HG02642 (cell line): Measurements from ENCODE around the gene CCDC102A.
"Not testable (repeated sequence)": the region's sequence is repeated elsewhere in the genome, so short reads cannot be mapped to it uniquely, and the experiment has no call there.

ENCODE experiments used
- ATAC-seq: cut with Tn5 transposase; IDR thresholded peaks from one replicate; pipeline ENCODE4 v1.9.1; 2021; ENCODE audit warnings: mild to moderate bottlenecking; ENCODE audit not compliant: unreplicated experiment, poor library complexity

CCDC102A gene

DNA sequence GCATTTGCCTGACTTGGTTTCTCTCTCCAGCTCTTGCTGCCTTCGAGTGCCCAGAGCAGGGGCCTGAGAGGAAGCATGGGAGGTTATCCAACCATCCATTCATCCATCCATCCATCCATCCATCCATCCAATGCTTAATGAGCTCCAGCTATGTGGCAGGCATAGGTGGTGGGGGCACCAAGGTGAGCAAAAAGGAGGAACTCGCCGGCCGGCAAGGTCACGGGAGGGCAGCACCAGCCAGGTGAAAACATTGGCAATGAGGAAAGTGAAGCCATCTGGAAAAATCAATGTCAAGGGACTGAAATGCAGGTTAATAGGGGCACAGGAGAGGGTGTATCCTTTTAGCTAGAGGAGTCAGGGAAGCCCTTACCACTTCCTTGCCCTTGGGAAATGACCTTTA is 31.9 kb downstream of the CCDC102A start:
- no peak for ATAC-seq

DNA sequence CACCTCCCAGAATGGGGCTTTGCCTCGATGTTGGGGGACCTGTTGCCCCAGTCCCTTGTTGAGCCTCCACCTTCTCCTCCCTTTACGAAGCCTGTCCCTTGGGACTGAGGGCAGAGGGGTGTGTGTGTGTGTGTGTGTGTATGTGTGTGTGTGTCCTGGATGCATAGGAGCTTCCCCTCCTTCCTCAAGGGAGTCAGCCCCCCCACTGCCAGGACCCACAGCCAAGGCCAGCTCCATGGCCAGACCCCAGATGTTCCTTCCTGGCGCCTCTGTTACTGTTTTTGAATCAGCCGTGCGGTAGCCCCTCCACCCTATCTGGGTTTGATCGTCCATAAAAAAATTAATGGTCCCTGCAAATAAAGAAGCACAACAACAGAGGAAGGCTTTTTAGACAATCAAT is 32.4 kb downstream of the CCDC102A start:
- no peak for ATAC-seq

DNA sequence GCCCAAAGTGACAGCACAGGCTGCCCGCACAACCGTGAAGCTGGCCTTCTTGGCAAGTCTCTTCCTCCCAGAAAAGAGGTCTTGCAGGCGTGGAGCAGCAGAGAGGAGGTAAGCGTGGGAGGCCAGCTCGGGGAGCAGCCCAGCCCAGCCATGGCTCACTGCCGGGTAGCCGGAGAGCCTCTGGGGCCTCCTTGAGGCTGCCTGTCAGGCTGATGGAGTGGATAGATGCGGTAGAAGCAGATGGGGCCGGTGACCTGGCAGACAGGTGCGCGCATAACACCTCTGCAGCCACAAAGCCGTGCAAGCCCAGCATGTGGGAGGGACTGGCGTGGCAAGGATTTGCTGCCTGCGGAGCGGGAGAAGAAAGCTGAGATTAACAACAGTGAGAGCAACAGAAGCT is 33.0 kb downstream of the CCDC102A start:
- no peak for ATAC-seq

DNA sequence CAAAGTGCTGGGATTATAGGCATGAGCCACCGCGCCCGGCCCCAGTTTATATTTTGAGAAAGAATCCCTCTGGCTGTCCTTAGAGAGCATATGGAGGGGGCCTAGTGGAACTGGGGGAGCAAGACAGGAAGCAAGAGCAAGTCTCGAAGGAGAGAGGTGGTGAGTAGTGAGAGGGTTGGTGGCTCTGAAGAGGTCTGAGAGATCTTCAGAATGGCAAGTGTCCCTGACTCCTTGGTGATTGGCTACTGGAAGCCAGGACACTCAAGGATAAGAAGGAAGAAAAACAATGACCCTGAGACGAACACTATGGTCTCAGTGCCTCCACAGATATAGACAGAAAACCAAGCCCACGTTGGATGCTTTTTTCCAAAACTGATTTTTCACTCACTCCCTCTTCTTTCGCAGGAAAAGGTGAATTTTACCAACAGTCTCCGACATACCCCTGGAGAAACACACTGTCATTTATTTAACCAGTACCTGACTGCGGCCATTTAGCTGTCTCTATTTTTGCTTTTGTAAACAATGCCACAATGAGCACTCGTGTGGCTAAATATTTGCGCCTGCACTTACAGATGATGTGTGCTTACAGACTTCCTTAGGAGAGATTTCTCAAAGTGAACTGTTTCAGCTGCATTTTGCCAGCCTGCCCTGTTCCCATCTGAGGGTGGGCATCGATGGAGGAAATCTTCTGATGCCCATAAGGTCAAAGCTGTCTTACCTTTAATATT is 34.2 kb downstream of the CCDC102A start:
- ATAC-seq, result no peak

DNA sequence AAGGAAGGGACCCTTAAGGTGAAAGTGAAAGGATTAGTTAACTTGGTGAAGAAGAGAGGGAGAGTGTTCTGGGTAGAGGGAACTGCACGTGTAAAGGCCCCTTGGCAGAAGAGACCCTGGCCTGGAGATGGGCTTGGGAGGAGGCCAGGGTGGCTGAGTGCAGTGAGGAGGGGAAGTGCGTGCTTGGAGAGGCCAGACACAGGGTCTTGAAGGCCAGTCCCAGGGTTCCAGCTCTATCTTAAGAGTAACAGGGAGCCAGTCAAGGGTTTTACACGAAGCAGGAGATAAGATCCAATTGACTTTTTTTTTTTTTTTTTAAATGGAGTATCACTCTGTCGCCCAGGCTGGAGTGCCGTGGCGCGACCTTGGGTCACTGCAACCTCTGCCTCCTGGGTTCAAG is 34.9 kb downstream of the CCDC102A start:
- no peak for ATAC-seq

DNA sequence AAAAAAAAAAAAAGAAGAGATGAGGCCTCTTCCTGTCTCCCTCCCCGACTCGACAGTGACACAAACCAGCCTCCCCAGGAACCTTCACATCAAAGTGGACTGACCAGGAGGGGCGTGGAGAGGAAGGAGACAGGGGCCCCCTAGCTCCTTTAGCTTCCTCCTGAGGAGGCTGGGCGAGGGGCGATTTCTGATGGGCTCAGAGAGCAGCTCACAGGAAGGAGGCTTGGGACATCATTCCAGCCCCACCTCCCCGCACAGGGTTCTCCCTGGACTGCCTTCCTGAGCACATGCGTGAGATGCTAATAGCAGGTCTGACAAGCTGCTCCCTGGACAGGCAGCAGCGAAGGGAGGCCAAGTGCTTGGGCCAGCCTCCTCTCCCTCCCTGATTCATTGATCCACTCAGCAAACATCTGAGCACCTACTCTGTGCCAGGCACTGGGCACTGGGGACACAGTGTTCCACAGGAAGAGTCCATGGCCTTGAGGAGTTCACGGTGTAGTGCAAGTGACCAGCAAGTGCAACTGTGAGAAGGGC is 35.7 kb downstream of the CCDC102A start:
- no peak for ATAC-seq

DNA sequence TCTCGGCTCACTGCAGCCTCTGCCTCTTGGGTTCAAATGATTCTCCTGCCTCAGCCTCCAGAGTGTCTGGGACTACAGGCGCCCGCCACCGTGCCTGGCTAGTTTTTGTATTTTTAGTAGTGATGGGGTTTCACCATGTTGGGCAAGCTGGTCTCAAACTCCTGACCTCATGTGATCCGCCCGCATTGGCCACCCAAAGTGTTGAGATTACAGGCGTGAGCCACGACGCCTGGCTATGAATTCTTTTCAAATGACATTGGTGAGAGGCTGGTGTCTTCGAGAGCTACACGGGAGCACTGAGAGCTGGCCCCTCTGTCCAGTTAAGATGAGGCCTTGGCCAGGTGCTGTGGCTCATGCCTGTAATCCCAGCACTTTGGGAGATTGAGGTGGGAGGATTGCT is 36.4 kb downstream of the CCDC102A start:
- not testable (repeated sequence) for ATAC-seq

DNA sequence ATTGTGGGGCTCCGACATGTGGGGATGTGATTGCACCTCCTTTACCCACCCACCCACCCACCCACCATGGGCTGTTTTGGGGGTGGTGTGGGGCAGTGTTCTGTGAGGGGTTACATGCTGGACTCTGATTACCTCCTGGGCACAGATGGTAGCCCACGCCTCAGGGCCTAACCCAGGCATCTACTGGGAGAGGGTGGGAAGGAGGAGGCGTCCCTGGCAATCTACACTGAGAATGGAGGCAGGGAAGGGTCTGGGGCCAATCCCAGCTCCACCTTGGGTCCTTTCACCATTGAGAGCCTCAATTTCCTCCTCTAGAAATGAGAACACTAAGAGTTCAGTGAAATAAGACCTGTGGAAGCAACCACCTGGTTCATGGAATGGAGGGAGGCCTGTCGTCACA is 38.3 kb downstream of the CCDC102A start:
- no peak for ATAC-seq

DNA sequence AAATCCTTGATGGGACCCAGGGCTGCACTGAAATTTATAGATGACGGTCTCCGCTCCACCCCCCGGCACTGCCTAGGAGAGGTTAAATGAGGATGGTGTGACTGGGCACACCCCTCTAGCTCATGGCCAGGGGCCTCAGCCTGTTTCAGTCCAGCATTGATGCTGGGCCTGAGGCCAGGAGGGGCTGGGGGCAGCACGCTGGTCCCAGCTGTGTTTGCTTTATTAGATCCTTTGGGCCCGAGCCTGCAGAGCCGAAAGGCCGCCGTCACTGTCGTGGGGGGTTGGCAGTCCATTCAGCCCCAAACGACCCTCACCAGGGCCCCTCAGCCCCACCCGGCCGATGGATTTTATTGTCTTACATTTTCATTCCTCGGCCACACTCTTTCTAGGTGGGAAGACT is 39.2 kb downstream of the CCDC102A start:
- no peak for ATAC-seq

DNA sequence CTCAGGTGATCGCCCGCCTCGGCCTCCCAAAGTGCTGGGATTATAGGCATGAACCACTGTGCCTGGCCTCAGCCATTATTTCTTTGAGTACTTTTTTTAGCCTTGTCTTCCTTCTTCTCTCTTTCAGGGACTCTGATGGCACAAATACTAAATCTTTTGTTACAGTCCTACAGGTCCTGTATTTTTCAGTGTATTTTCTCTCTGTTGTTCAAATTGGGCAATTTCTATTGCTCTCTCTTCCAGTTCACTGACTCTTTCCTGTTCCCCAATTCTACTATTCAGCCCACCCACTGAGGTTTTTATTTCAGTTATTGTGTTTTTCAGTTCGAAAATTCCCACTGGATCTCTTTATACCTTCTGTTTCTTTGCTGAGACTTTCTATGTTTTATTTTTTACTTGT is 42.6 kb downstream of the CCDC102A start:
- no peak for ATAC-seq

DNA sequence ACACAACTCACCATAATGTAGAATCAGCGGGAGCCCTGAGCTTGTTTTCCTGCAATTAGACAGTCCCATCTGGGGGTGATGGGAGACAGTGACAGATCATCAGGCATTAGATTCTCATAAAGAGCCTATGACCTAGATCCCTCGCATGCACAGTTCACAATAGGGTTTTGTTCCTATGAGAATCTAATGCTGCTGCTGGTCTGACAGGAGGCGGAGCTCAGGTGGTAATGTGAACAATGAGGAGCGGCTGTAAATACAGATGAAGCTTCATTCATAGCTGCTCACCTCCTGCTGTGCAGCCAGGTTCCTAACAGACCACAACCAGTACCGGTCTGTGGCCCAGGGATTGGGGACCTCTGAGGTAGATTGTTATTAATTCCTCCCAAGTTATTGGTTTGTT is 47.1 kb downstream of the CCDC102A start:
- ATAC-seq, result no peak

DNA sequence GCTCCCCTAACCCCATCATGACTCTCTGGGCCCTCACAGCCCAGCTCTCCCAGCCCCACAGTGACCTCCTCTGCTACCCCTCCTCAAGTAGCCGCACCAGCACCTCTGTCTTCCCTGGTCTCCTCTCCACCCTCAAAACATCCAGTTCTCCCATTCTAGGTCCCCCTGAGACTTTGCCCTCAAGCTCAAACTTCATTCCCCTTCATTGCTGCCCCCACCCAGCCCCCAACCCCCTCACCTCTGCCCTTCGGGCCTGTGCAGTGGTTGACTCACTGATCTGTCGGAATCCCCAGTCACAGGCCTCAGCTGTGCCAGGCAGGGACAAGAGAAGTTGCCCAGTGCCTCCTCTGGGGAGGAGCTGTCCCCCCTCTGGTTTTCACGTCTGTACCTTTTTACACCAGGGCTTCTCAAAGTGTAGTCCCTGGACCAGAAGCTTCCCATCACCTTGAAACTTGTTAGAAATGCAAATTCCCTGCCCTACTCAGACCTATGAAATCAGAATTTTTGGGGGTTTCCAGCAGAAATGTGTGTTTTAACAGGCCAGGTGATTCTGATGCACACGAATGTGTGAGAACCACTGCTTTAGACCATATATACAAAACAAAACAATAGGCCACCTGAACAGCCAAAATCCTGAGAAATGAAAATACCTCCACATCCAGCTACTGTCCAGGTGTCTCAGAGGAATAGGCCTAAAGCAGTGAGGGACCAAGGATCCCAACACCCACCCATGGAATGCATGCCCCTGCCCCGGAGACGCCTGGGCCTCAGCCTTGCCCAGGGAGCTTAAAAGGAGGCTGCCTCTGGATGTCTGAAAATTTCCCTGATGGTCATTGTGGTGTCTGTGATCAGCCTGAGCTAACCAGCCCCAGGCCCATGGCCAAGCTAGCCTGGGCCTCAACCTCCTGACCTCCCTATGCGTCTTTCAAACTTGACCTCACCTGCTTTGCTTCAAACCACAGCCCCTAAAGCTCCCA is 49.2 kb downstream of the CCDC102A start:
- no peak for ATAC-seq

DNA sequence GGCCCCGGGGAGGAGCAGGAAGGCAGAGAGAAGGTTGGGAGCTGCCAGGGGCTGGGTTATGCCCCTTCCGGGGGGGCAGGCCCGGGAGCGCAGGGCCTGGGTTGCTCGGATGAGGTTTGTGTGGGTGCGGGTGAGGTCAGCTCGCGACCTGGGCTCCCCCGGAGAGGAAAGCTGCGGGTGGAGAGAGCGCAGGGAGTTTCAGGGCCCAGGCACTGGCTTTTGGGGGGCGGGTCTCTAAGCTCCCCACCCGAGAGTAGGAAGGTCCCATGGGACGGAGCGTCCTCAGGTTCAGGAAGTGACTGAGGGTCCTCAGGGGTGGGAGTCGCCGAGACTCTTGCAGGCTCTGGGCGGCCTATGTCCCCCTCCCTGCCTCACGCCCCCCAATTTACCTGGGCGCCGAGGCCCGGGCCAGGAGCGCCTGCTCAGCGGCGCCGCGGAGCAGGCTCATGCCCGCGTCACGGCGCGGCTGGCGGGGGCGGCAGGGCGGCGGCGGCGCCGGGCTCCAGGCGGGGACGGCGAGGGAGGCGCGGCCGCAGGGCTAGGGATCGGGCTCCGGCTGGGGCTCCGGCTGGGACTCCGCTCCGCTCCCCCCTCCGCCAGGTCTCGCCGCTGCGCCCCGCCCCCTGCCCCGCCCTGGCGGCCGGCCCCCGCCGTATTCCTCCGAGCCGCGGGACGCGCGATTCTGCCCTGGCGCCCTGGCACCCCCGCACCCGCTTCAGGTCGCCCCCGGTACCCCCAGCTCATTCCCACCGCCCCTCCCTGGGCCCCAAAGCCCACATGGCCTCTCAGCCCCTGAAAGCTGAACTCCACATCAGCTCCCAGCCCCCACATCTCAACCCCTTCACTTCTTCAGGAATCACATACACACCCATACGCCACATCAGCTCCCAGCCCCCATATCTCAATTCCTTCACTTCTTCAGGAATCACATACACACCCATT is 50.2 kb downstream of the CCDC102A start, which contains the start of gene DOK4:
Gene DOK4 (minus strand): TSS at position 578 of the 942 bp plus-strand sequence. CDS start 6,986 bp downstream, outside the sequence.
- ATAC-seq, result peak; percentile 88

DNA sequence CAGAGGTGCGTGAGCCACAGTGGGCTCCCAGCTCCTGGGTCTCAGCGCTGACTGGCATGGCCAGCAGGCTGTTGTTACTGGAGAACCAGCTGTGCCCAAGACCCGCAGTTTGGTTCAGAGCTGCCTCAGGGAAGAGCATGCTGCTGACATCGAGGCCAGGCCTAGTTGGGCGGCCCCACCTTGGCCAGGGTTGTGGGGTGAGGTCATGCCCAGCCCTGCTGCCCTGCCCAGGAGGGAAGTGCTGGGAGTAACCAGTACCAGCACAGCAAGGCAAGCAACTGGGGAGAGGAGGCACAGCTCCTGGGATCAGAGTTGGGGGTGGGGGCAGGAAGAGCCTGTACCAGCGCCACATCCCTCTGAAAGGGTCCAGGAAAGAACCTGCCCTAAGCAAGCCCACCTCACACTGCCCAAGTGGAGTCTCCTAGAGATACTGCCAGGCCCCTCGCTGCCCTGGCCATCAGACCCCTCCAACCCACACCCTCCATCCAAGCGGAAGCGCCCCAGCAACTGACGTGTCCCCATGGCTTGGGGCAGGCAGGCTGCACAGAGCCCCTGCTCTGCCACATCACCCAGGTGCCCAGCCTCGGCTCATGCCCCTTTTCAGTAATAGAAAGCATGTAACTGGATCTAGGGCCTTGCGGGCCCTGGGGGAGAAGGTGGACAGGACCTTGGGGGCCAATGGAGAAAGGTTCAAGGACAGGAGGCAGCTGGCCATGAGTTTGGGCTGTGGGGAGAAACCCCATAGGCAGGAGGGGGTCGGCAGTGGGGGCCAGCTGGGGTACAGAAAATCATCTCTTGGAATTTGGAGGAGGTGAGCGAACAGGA is 51.1 kb downstream of the CCDC102A start:
- no peak for ATAC-seq

DNA sequence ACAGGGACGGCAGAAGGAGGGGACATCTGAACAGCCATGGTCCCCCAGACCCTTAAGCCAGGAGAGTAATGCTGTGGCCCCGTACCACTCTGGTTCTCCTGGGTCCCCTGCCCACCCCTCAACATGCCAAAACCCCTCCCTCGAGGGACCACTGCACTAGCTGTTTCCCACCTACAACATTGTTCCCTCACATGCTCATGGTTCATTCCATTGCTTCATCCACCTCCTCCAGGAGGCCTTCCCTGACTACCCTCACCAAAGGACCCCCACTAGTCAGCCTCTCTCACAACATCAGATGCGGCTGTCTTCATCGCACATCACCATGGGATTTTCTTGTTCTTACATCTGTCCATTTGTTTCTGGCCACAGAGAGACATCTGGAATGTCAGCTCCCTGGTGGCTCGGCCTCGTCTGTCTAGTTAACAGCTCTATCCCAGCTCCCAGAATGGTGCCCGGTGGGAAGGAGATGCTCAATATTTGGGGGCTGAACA is 51.8 kb downstream of the CCDC102A start:
- ATAC-seq, result no peak

DNA sequence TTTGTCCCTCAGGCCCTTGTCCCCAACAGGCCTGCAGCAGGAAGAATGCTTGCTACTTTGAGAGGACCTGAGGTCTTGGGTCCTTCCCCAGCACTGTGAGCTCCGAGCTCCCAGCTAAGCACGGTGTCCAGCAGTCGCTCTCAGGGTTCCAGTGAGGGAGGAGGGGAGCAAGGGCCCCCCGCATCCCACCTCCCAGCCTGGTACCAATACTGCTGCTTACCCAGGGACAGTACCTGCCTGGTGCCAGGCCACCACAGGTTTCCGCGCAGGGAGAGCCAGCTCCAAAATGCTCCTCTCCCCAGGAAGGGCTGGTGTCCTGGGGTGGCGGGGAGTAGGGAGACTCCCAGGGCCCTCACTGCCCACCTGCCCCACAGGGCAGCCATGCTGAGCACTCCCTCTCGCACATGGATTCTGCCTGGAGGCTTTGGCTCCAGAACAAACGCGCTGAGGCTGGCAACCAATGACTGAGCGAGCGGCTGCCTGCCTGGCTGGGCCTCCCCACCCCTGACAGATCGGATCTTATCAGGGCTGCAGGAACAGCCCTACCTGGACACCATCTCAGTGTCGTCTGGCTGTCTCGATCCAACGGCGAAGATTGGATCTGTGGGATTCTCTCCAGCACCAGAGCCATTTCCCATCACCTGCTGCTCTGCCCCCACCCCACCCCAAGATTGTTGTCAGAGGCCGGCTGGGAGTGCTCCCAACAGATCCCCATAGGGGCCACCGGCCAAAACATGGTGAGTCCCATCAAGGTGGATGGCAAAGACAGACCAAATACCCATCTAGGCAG is 52.5 kb downstream of the CCDC102A start:
- no peak for ATAC-seq

DNA sequence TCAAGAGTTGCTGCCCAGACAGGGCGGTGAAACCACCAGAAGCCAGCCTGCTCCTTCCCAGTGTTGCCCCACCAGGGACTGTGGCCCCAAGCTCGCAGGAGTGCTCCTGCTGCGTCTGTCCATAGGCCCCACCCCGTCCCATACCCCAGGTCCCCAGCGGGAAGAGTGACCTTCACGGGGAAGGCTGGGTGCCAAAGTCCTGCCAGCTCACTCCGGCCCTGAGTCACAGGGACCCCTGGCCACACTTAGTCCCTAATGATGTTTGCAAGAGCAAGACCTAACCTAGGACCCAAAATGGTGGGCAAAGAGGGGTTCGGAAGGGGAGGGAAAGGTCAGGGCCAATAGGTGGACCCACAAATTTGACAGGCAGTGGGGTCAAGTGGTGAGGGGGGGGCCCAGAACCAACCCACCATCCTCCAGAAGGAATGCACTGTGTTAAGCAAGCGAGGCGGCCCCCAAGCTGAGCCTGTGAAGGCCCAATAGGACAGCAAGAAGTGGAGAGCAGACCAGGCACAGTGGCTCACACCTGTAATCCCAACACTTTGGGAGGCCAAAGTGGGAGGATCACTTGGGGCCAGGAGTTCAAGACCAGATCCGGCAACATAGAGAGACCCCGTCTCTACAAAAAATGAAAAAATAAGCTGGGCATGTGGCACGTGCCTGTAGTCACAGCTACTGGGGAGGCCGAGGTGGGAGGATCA is 53.4 kb downstream of the CCDC102A start:
- ATAC-seq, result no peak

DNA sequence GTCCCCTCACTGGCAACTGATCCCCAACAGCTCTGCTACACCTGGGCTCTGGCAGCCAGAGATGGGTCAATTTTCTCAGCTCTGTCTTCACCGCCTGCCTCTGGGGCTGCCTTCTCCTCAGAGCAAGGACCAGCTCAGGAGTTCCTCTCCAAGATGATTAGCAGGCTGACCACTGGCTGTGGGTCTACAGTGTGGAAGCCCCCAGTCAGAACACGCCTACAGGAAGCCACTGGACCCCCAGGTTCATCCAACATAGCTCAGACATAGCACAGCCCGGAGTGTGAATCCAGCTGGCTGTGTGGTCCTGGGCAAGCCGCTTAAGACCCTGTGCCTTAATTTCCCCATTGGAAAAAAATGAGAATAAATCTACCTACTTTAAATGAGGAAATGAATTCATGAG is 55.0 kb downstream of the CCDC102A start:
- ATAC-seq, result no peak
